IPS-11a (cell line): ENCODE data around the gene FUNDC1.
A peak's percentile ranks its signal among the peaks of the same experiment; 100 is the strongest.
"Not testable (repeated sequence)": the region's sequence is repeated elsewhere in the genome, so short reads cannot be mapped to it uniquely, and the experiment has no call there.

Source experiments
- H3K4me3 ChIP-seq: one replicate; pipeline ENCODE4 v1.5.1; 2013; ENCODE audit warnings: low read depth, low read length, control low read depth

FUNDC1 gene

GRCh38 chrX:44542567-44543325, at the start of gene FUNDC1:
TSS of gene FUNDC1 (minus strand) at chrX:44542859. CDS start at chrX:44542832, 27 bp downstream.
- peak within 1 kb of the TSS; percentile 41 for H3K4me3 ChIP-seq

- H3K4me3 ChIP-seq: no peak overlapping the region
These were observed 43.2 kb upstream of the FUNDC1 start for GRCh38 chrX:44585866-44586265.

GRCh38 chrX:44580466-44580865, 37.8 kb upstream of the FUNDC1 start:
- no peak overlapping the region for H3K4me3 ChIP-seq

GRCh38 chrX:44572340-44572938, 29.8 kb upstream of the FUNDC1 start:
- no peak overlapping the region for H3K4me3 ChIP-seq

- no peak overlapping the region for H3K4me3 ChIP-seq
These were observed 27.9 kb upstream of the FUNDC1 start for GRCh38 chrX:44570522-44570921.

GRCh38 chrX:44569122-44569521, 26.5 kb upstream of the FUNDC1 start:
- no peak overlapping the region for H3K4me3 ChIP-seq

GRCh38 chrX:44568196-44568595, 25.5 kb upstream of the FUNDC1 start:
- H3K4me3 ChIP-seq: no peak overlapping the region

- not testable (repeated sequence) for H3K4me3 ChIP-seq
These were observed 19.2 kb upstream of the FUNDC1 start for GRCh38 chrX:44561896-44562295.

- H3K4me3 ChIP-seq: no peak overlapping the region
These were observed 7.9 kb upstream of the FUNDC1 start for GRCh38 chrX:44550563-44550962.

GRCh38 chrX:44545454-44545853, 2.8 kb upstream of the FUNDC1 start:
- H3K4me3 ChIP-seq: not testable (repeated sequence)

GRCh38 chrX:44544036-44544435, 1.4 kb upstream of the FUNDC1 start:
- H3K4me3 ChIP-seq: no peak overlapping the region

GRCh38 chrX:44536198-44536597, 6.5 kb downstream of the FUNDC1 start:
- no peak overlapping the region for H3K4me3 ChIP-seq

GRCh38 chrX:44529310-44529709, 13.3 kb downstream of the FUNDC1 start:
- no peak overlapping the region for H3K4me3 ChIP-seq

GRCh38 chrX:44514272-44514671, 28.4 kb downstream of the FUNDC1 start:
- no peak overlapping the region for H3K4me3 ChIP-seq

- no peak overlapping the region for H3K4me3 ChIP-seq
These were observed 35.4 kb downstream of the FUNDC1 start for GRCh38 chrX:44507292-44507691.

GRCh38 chrX:44506678-44507077, 36.0 kb downstream of the FUNDC1 start:
- no peak overlapping the region for H3K4me3 ChIP-seq

- no peak overlapping the region for H3K4me3 ChIP-seq
These were observed 39.1 kb downstream of the FUNDC1 start for GRCh38 chrX:44503560-44503959.

GRCh38 chrX:44495091-44495490, 47.6 kb downstream of the FUNDC1 start:
- no peak overlapping the region for H3K4me3 ChIP-seq

- no peak overlapping the region for H3K4me3 ChIP-seq
These were observed 48.3 kb downstream of the FUNDC1 start for GRCh38 chrX:44494357-44494756.

- no peak overlapping the region for H3K4me3 ChIP-seq
These were observed 53.1 kb downstream of the FUNDC1 start for GRCh38 chrX:44489515-44489914.

- H3K4me3 ChIP-seq: no peak overlapping the region
These were observed 58.0 kb downstream of the FUNDC1 start for GRCh38 chrX:44484607-44485146.

GRCh38 chrX:44483965-44484606, 58.6 kb downstream of the FUNDC1 start:
- no peak overlapping the region for H3K4me3 ChIP-seq
